HG02970 (cell line): ENCODE data around the gene RANGRF.
"Not testable (repeated sequence)": the region's sequence is repeated elsewhere in the genome, so short reads cannot be mapped to it uniquely, and the experiment has no call there.

ENCODE experiments used
- ATAC-seq: cut with Tn5 transposase; IDR thresholded peaks from one replicate; pipeline ENCODE4 v1.9.1; 2021; ENCODE audit warnings: mild to moderate bottlenecking, moderate library complexity, moderate number of reproducible peaks; ENCODE audit not compliant: unreplicated experiment, low FRiP score

RANGRF gene

GRCh38 chr17:8288336-8289102, at the start of gene RANGRF:
TSS of gene RANGRF (plus strand) at chr17:8288670. CDS start at chr17:8288789, 119 bp downstream.
- peak; percentile 75 for ATAC-seq

- ATAC-seq: no peak
These were observed 44.6 kb upstream of the RANGRF start for GRCh38 chr17:8243827-8244226.

- ATAC-seq: no peak
These were observed 43.7 kb upstream of the RANGRF start for GRCh38 chr17:8244768-8245167.

GRCh38 chr17:8248751-8249607, 39.5 kb upstream of the RANGRF start, which contains the start of gene PFAS:
TSS of gene PFAS (plus strand) at chr17:8249289. CDS start at chr17:8253938, 4,649 bp downstream.
- ATAC-seq: peak; percentile 52

GRCh38 chr17:8249621-8250500, 38.6 kb upstream of the RANGRF start:
- ATAC-seq: no peak

- ATAC-seq: not testable (repeated sequence)
These were observed 37.1 kb upstream of the RANGRF start for GRCh38 chr17:8251411-8251810.

- ATAC-seq: no peak
These were observed 34.7 kb upstream of the RANGRF start for GRCh38 chr17:8253801-8254200.

- ATAC-seq: no peak
These were observed 33.6 kb upstream of the RANGRF start for GRCh38 chr17:8254881-8255280.

GRCh38 chr17:8255499-8255898, 33.0 kb upstream of the RANGRF start:
- ATAC-seq: no peak

GRCh38 chr17:8256291-8256690, 32.2 kb upstream of the RANGRF start:
- ATAC-seq: no peak

GRCh38 chr17:8256691-8257090, 31.8 kb upstream of the RANGRF start:
- ATAC-seq: no peak

GRCh38 chr17:8257801-8258200, 30.7 kb upstream of the RANGRF start:
- no peak for ATAC-seq

GRCh38 chr17:8264320-8264719, 24.1 kb upstream of the RANGRF start:
- ATAC-seq: no peak

- no peak for ATAC-seq
These were observed 23.5 kb upstream of the RANGRF start for GRCh38 chr17:8264836-8265542.

GRCh38 chr17:8266648-8267479, 21.6 kb upstream of the RANGRF start:
- ATAC-seq: no peak

- ATAC-seq: no peak
These were observed 20.9 kb upstream of the RANGRF start for GRCh38 chr17:8267480-8268147.

- no peak for ATAC-seq
These were observed 19.7 kb upstream of the RANGRF start for GRCh38 chr17:8268550-8269298.

- no peak for ATAC-seq
These were observed 16.0 kb upstream of the RANGRF start for GRCh38 chr17:8272421-8272820.
